ENCODE data around the gene ZNF550. TPM values are rescaled to one million over a fixed set of nuclear protein-coding genes. Genes with fewer than 3 reads are reported as not detected.

The ZNF550 gene
- total RNA-seq, 1 donor from 2014 or later: 13.5 TPM

GRCh38 chr19:57570707-57571106 is 11.0 kb upstream of the ZNF550 start:
- peaks cover 66% of the 10 kb centered on the region for H3K36me3 Mint-ChIP-seq (ENCODE audit: low read depth, unreplicated experiment)
- DNase-seq (ENCODE audit: low read depth): no peak
- no peak overlapping the region for H3K9ac ChIP-seq (ENCODE audit: low read length)
- H3K27me3 ChIP-seq (ENCODE audit: insufficient read depth, low read length): no peaks in the 10 kb centered on the region
- H3K9me3 ChIP-seq (ENCODE audit: insufficient read depth, low read depth, low read length): peaks cover 83% of the 10 kb centered on the region
- H3K4me3 Mint-ChIP-seq (ENCODE audit: unreplicated experiment): no peak overlapping the region
- no peaks in the 10 kb centered on the region for H3K27me3 Mint-ChIP-seq (ENCODE audit: low read depth, unreplicated experiment)
- peaks cover 29% of the 10 kb centered on the region for H3K36me3 ChIP-seq (ENCODE audit: insufficient read depth, low read length)
- no peak overlapping the region for H3K27ac Mint-ChIP-seq (ENCODE audit: unreplicated experiment)
- no peak overlapping the region for H3K27ac ChIP-seq (ENCODE audit: low read depth, low read length)
- no peaks in the 10 kb centered on the region for H3K4me1 Mint-ChIP-seq (ENCODE audit: low read depth, unreplicated experiment)
- peaks cover under 1% of the 10 kb centered on the region for H3K79me2 ChIP-seq (ENCODE audit: insufficient read depth, low read length)
- TF ChIP-seq CTCF (IDR thresholded peaks at IDR 0.05; ENCODE audit: insufficient read depth, low read depth, low read length) (no peak), EZH2 (IDR thresholded peaks at IDR 0.05; ENCODE audit: insufficient read depth, low read length) (no peak)
- H3K4me1 ChIP-seq (ENCODE audit: insufficient read depth, low read length): no peaks in the 10 kb centered on the region
- no peak for FAIRE-seq
- no peak overlapping the region for H2AFZ ChIP-seq (ENCODE audit: low read depth, low read length)
- H3K4me3 ChIP-seq (ENCODE audit: insufficient read depth, low read depth, low read length): no peak overlapping the region
- H3K4me2 ChIP-seq (ENCODE audit: low read length): no peak overlapping the region
- H3K9me3 Mint-ChIP-seq (ENCODE audit: unreplicated experiment): peaks cover 88% of the 10 kb centered on the region
- H4K20me1 ChIP-seq (ENCODE audit: insufficient read depth, low read length): no peaks in the 10 kb centered on the region

- Histone ChIP-seq H3K9ac (ENCODE audit: low read length) (no peak overlapping the region), H3K27me3 (ENCODE audit: insufficient read depth, low read length) (no peaks in the 10 kb centered on the region), H3K27ac (ENCODE audit: low read depth, low read length) (no peak overlapping the region), H4K20me1 (ENCODE audit: insufficient read depth, low read length) (no peaks in the 10 kb centered on the region), H3K36me3 (ENCODE audit: insufficient read depth, low read length) (no peaks in the 10 kb centered on the region), H3K4me2 (ENCODE audit: low read length) (no peak overlapping the region), H3K79me2 (ENCODE audit: insufficient read depth, low read length) (no peaks in the 10 kb centered on the region), H2AFZ (ENCODE audit: low read depth, low read length) (no peak overlapping the region), H3K9me3 (ENCODE audit: insufficient read depth, low read depth, low read length) (peaks cover 61% of the 10 kb centered on the region), H3K4me1 (ENCODE audit: insufficient read depth, low read length) (no peaks in the 10 kb centered on the region), H3K4me3 (ENCODE audit: insufficient read depth, low read depth, low read length) (no peak overlapping the region)
- peaks cover 26% of the 10 kb centered on the region for H3K36me3 Mint-ChIP-seq (ENCODE audit: low read depth, unreplicated experiment)
- H3K9me3 Mint-ChIP-seq (ENCODE audit: unreplicated experiment): peaks cover 81% of the 10 kb centered on the region
- no peaks in the 10 kb centered on the region for H3K27me3 Mint-ChIP-seq (ENCODE audit: low read depth, unreplicated experiment)
- H3K4me3 Mint-ChIP-seq (ENCODE audit: unreplicated experiment): no peak overlapping the region
- no peak overlapping the region for H3K27ac Mint-ChIP-seq (ENCODE audit: unreplicated experiment)
- no peaks in the 10 kb centered on the region for H3K4me1 Mint-ChIP-seq (ENCODE audit: low read depth, unreplicated experiment)
- no peak for TF ChIP-seq EZH2 (IDR thresholded peaks at IDR 0.05; ENCODE audit: insufficient read depth, low read length)
- TF ChIP-seq CTCF (IDR thresholded peaks at IDR 0.05; ENCODE audit: insufficient read depth, low read depth, low read length): no peak
- FAIRE-seq (no peak), DNase-seq (ENCODE audit: low read depth) (peak; percentile 48)
Observed at GRCh38 chr19:57566396-57567265, 7.0 kb upstream of the ZNF550 start.

- FAIRE-seq: no peak
- no peak for DNase-seq (ENCODE audit: low read depth)
- no peak for TF ChIP-seq CTCF (IDR thresholded peaks at IDR 0.05; ENCODE audit: insufficient read depth, low read depth, low read length)
- no peak for TF ChIP-seq EZH2 (IDR thresholded peaks at IDR 0.05; ENCODE audit: insufficient read depth, low read length)
- Histone ChIP-seq H3K27ac (ENCODE audit: low read depth, low read length) (no peak overlapping the region), H3K4me2 (ENCODE audit: low read length) (no peak overlapping the region), H2AFZ (ENCODE audit: low read depth, low read length) (no peak overlapping the region), H3K9me3 (ENCODE audit: insufficient read depth, low read depth, low read length) (peaks cover 43% of the 10 kb centered on the region), H4K20me1 (ENCODE audit: insufficient read depth, low read length) (peaks cover 1% of the 10 kb centered on the region), H3K4me1 (ENCODE audit: insufficient read depth, low read length) (peaks cover 7% of the 10 kb centered on the region), H3K9ac (ENCODE audit: low read length) (no peak overlapping the region), H3K27me3 (ENCODE audit: insufficient read depth, low read length) (no peaks in the 10 kb centered on the region), H3K36me3 (ENCODE audit: insufficient read depth, low read length) (no peaks in the 10 kb centered on the region), H3K79me2 (ENCODE audit: insufficient read depth, low read length) (peaks cover 11% of the 10 kb centered on the region), H3K4me3 (ENCODE audit: insufficient read depth, low read depth, low read length) (no peak overlapping the region)
- Mint-ChIP-seq H3K9me3 (ENCODE audit: unreplicated experiment) (peaks cover 74% of the 10 kb centered on the region), H3K27ac (ENCODE audit: unreplicated experiment) (no peak overlapping the region), H3K27me3 (ENCODE audit: low read depth, unreplicated experiment) (no peaks in the 10 kb centered on the region), H3K4me3 (ENCODE audit: unreplicated experiment) (no peak overlapping the region), H3K4me1 (ENCODE audit: low read depth, unreplicated experiment) (peaks cover 1% of the 10 kb centered on the region), H3K36me3 (ENCODE audit: low read depth, unreplicated experiment) (peaks cover 12% of the 10 kb centered on the region)
Observed at GRCh38 chr19:57563547-57563946, 3.9 kb upstream of the ZNF550 start.

All from astrocyte (in vitro differentiated cells and primary cell).